ENCODE data around the gene ATR.

DNA sequence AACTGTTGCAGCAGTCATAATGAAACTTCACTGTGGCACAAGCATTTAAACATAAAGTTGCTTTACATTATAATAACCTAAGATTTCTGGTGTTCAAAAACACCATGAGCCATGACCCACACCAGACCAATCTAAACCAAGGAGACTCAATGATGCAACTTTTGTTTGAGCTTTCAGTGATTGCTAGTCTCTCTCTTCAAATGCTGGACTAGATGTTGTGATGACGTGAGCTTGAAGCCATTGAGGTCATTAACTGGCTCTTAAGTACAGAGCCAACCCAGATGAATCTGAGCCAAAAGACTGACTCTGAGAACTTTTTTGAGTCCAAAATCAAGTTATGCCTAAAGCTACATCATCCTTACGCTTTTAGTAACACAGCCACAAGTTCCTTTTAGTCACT lies 36.5 kb downstream of the ATR start:
- TF ChIP-seq CTCF (conservative IDR thresholded peaks at IDR 0.05; ENCODE audit: low read depth, low read length) (no peak), EZH2 (IDR thresholded peaks at IDR 0.05; ENCODE audit: low read length, unreplicated experiment) (no peak)
